ENCODE data around the gene EPN3.

- TF ChIP-seq CTCF (optimal IDR thresholded peaks at IDR 0.05 in 1 of 3, IDR thresholded peaks at IDR 0.05 in 1 of 3, conservative IDR thresholded peaks at IDR 0.05 in 1 of 3; ENCODE audit: extremely low read depth in 1 of 3, insufficient read depth in 2 of 3, low read length in 3 of 3) (no peak), EZH2 (IDR thresholded peaks at IDR 0.05; ENCODE audit: low read length) (no peak)
Observed at GRCh38 chr17:50582741-50583140, 50.2 kb downstream of the EPN3 start.

Data from keratinocyte (primary cell).